HG03469 (cell line): Measurements from ENCODE around the gene CHST2.
A peak's percentile ranks its signal among the peaks of the same experiment; 100 is the strongest.

Source experiments
- ATAC-seq: cut with Tn5 transposase; IDR thresholded peaks from one replicate; pipeline ENCODE4 v1.9.1; 2021; ENCODE audit warnings: mild to moderate bottlenecking, moderate library complexity, moderate number of reproducible peaks; ENCODE audit not compliant: unreplicated experiment

Gene CHST2

DNA sequence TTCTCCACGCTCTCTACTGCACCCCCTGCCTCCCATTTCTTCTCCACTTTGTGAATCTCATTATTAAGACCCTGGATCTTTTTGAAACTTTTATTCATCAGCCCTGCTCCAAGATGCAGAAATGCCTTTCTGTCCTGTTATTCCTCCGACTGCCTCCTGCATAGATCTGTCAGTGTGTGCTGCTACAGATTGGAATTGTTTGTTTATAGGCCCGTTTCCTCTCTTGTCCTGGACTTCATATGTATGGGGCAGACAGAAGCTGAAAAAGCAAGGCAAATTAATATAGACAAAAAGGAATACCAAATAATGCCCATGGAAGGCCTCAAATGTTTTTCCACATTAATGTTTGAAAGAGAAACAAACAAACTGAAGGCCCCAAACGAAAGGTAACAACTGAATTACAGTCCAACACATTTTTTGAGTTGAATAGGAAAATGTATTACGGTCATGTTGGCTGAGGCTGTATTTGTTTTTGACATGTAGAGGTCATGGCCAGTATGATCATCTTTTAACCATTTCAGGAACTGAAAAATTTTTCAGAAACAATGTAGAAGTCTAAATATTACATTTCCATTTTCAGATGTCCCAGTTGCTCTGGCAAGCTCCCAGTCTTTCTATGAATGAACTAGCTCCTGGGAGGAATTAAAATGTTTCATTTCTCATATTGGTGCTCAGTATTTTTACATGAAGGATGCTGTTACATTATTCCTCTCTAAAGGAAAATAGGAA lies 8.8 kb downstream of the CHST2 start:
- no peak for ATAC-seq

DNA sequence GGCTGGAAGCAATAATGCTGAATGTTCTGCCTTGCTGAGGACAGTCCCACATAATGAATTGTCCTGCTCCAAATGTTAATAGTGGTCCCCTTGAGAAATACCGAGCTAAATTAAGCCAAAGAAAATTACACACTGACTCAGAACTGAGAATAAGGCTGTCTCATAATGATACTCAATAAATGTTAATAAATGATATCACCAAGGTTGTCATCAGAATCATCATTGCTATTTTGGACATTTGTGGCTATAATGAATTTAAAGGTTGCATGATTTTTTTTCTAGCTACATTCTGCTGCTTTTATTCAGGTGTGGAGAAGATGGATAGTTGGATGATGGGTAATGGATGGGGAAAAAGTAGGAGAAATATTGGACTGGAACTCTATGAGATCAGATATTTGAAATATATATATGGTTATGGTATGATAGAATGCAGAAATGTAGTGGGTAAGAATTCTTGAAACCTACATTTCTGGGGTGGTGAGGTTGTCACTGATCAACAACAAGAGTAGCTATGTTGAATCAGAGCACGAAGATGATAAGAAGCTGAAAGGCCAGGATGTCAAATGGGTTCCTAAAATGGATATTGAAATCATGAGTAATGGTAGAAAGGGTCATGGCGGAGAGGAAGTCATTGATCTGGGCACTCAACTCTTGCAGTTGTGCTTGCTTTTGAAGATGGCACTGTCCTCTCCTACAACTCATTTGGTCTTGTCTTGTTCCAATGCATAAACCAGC lies 12.8 kb downstream of the CHST2 start:
- ATAC-seq, result no peak

- no peak for ATAC-seq
These were observed 14.9 kb downstream of the CHST2 start for GRCh38 chr3:143134471-143134870.

DNA sequence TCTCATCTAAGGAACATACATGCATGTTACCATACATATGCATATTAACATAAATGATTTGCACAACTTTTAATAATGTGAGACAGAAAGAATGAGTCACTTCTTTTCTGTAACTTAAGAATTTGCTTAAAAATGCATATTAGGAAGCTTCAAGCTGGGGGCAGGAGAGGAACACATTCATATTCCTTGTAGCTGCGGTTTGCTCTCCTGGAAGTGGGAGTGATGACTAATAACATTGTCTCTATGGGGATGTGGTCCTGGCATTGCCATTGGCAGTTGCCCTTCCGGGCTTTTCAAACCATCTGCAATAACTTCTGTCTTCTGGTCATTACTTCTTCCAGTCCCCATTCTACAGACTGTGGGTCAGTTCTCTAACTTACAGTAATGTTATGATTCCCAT lies 15.6 kb downstream of the CHST2 start:
- no peak for ATAC-seq

DNA sequence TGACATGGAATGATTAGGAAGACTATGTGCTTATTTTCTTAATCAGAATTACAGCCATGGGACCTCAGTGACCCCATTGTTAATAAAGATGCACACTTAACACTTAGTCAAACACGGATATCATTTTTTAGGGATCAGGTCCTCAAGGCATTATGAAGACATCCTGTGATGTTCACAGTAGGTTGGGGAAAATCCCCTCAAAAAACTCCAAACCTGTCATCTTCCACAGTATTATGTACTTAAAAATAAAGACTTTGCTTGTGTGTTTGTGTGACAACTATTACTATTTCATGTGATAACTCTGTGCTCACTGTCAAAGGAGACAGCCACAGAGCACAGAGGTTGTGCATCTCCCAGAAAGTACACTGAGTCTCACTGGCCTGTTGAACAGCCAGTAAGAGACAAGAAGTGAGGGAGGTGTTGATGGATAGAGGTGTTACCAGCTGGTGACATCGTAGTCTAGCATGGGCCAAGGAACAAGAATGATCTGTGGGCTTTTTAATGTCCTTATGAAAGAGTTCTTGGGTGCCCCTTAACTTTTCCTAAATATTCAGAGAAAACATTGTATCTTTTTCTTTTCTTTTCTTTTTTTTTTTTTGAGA lies 18.0 kb downstream of the CHST2 start:
- ATAC-seq, result no peak

GRCh38 chr3:143138953-143139352 lies 19.4 kb downstream of the CHST2 start:
- no peak for ATAC-seq

DNA sequence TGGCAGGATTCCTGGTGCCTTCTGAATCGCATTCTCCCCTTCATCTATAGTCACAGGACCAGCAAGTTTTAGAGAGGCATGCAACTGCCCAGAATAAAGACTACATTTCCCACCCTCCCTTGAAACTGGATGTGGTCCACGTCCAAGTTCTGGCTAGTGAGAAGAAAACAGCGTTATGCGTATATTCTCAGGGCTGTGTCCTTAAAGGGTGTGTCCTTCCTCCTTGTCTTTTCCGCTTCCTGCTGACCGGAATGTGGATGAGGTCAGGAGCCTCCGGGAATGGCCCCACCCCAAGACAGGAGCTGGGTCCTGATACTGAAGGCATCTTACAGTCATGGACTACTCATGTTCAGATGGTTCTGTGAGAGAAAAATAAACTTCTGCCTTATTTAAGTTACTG lies 20.2 kb downstream of the CHST2 start:
- no peak for ATAC-seq

GRCh38 chr3:143140550-143140949 lies 21.0 kb downstream of the CHST2 start:
- no peak for ATAC-seq

GRCh38 chr3:143142354-143142753 lies 22.8 kb downstream of the CHST2 start:
- no peak for ATAC-seq

DNA sequence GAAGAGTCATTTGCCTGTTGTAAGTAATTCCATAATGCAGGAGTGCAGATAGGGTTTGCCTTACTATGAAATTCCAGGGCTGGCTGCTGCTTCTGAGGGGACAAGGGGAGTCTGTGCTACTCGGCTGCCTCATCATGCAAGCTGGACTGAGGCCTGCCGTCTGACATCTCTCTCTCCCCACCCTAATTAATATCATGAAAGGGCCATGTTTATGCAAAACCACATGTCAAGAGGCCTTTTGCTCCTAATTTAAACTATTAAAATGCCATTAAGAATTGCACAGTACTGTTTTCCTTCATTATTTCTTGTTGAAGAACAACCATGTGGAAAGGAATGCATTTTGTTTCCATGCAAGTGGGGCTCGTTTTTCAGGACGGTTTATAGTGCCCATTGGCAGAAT lies 26.3 kb downstream of the CHST2 start:
- ATAC-seq, result no peak

DNA sequence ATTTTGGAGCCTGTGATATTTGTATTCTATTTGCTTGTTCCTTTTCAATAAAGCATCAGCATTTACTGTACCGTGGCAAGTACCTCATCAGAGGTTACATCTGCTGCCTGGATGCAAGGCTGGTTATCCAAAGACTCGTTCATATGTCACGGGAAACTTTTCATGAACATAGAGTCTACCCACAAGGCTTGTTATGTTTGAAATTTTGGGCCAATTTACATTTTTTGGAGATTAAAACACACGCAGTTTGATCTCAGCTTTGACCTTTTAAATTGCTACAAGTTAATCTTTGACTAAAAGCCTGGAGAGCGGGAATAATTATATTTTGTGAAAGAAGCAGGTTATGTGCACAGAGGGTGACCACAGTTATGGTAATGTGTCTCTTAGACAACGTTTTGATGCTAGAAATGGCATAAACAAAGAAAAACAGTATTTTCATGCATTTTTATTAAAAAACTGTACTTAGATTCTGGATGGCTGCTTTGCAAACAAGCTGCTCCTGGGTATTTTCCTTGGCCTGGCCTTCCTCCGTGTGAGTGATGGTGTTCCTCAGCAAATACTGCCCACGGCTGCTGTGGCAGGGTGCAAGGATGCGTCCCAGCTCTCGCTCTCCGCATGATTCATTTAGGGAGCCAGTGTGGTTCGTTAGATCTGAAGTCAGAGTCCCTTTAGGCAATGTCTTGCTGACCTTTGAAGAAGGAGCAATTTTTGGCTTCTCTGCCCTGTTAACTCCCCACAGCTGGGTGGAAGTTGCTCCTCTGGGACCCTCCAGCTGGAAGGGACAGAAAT lies 27.1 kb downstream of the CHST2 start:
- ATAC-seq, result no peak

DNA sequence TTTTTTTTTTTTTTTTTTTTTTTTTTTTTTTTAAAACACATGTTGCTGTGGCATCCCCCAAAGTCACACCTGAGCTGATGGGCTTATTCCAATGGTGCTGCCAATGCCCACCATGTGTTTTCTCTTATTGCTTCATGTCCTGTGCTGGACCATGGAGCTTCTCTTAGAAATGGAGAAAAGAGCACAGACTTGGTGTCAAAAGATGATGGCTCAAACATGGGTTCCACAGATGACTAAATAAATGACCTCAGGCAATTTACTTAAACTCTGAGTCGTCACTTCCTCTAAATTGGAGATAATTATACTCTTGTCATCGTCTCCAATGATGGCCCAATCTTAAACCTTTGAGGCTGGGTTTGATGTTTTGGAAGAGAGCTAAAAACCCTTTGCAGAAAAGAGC lies 28.1 kb downstream of the CHST2 start:
- no peak for ATAC-seq

GRCh38 chr3:143150071-143150470 lies 30.5 kb downstream of the CHST2 start:
- no peak for ATAC-seq

- ATAC-seq, result no peak
These were observed 31.6 kb downstream of the CHST2 start for GRCh38 chr3:143151004-143151731.

GRCh38 chr3:143152043-143152442 lies 32.5 kb downstream of the CHST2 start:
- no peak for ATAC-seq

DNA sequence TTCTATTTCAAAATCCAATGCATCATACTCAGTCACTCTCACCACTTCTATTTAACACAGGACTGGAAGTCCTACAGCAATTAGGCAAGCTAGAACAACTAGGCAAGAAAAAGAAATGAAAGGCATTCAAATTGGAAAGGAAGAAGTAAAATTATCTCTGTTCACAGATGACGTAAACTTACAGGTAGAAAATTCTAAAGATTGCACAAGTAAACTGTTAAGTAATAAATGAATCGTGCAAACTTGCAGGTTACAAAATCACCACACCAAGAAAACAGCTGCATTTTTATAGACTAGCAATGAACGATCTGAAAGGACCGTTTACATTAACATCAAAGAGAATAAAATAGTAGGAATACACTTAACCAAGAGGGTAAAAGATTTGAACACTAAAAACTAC lies 36.2 kb downstream of the CHST2 start:
- no peak for ATAC-seq

DNA sequence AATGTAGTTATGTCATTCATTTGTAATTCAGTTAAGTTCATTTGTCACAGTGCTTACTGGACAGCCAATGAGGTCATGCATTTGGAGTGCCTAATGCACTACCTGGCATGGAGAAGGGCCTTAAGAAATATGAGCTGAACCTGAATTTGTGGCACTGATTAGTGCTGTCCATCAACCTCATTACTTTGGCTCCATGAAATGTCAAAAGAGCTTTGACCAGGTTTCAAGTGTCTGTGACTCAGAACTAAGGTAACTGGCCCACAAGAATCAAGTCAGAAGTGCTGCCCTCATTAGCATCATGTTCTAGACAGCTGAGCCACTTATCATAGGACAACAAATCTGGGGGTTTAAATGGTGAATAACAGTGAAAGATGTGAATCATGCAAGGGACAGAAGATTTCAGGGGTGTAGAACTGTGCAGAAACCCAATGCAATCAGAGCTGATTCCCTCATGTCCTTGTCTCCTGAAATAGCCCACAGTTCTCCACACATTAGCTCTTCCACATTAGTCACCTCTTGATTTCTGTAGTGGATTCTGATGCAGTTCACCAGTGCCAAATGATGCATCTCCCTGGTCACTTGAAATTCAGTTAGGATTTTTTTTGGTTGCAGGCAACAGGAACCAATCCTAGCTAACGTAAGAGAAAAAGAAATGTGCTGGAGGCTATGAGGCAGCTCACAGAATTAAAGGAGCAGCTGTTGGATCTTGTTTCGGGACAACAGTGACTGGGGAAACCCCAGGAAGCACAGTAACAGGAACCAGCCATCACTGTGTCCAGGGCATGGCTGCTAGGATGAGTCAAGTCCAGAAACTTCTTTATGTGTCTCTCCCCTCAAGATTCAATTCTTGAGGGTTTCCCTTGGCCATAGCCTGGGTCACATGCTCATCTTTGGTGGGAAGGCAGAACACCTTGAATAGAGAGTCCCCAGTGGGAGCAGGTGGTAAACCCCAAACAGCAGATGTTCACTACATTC lies 38.7 kb downstream of the CHST2 start:
- peak; percentile 81 for ATAC-seq

GRCh38 chr3:143160437-143160836 lies 40.9 kb downstream of the CHST2 start:
- no peak for ATAC-seq

GRCh38 chr3:143163562-143164100 lies 44.1 kb downstream of the CHST2 start:
- no peak for ATAC-seq
